Smooth muscle cell of the brain vasculature (primary cell): ENCODE data around the gene SLC12A7.
"Not testable (repeated sequence)": the region's sequence is repeated elsewhere in the genome, so short reads cannot be mapped to it uniquely, and the experiment has no call there.

Experiments
- DNase-seq: peaks from one replicate; pipeline ENCODE4 v3.0.0-alpha.2; 2012; ENCODE audit warnings: low read depth, low spot score

SLC12A7 gene

DNA sequence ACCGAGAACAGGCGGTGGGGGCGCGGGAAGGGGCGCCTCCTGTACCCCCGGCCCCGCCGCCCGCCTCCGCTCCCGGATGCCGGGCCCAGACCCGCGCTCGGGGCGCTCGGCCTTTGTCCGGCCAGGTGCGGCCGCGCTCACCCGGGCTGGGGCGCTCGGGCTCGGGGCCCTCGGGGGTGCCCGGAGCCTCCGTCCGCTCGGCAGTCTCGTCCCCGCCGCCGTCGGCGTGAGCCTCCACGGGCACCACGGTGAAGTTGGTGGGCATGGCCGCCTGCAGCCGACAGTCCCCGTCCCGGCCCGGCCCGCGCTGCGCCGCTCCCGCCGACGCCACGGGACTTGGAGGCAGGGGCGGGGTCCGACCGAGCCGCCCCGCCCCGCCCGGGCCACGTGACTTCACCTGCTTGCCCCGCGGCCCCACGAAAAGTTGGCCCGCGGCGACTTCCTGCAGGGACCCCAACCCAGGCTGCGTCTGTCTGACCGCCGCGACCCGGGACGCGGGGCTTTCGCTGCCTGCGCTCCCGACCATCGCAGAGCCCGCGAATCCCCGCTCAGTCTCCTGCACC lies at the start of gene SLC12A7:
Gene SLC12A7 (minus strand): TSS at position 337 of the 563 bp plus-strand sequence. CDS start 72 bp downstream, at position 265.
- no peak for DNase-seq

DNA sequence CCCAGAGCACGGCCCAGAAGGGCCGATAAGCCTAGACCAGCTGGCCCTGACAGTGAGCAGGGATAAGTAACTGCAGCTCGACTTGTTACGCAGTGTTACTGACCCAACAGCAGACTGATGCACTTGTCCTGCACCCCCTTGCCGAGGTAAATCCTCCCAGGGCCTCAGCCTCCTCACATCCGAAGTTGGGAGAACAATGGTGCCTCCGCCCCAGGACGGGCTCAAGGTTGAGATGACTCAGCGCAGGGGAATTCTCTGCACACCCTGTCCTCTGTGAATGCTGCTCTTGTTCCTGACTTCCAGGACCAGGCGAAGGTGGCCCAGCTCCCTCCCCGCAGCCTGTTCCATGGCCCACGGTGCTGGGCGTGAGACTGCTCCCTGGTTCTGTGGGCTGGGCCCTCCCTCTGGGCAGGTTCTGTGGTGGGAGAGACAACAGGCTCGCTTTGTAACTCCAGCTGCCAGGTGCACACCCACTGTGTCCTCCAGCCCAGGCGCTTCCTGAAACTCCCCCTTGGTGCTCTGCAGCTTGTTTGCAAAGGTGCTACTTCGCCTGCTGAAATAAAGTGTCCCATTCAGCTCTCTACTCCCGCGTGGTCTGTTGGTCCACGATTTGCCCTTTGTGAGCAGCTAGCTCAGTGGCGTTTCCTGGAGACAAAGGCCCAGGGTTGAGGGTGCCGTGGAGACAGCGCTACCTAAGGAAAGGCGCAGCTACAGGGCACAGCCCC lies 49.4 kb upstream of the SLC12A7 start:
- no peak for DNase-seq

GRCh38 chr5:1159774-1160406 lies 48.0 kb upstream of the SLC12A7 start:
- no peak for DNase-seq

DNA sequence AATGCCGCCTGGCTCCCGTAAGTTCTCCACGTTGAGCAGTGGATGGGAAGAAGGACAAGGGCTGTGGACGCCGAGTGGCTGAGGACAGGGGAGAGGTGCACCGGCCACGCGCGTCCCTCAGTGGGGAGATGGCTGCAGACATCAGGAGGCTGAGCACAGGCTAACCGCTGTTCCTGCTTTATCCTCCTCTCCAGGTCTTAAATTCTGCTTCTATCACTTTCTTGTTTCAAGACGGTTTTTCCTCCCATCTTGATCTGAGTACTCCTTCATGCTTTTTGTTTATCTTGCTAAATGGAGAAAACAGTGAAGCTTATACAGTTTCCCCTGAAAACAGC lies 47.4 kb upstream of the SLC12A7 start:
- no peak for DNase-seq

- DNase-seq: no peak
Observed at GRCh38 chr5:1158647-1159340, 46.9 kb upstream of the SLC12A7 start.

DNA sequence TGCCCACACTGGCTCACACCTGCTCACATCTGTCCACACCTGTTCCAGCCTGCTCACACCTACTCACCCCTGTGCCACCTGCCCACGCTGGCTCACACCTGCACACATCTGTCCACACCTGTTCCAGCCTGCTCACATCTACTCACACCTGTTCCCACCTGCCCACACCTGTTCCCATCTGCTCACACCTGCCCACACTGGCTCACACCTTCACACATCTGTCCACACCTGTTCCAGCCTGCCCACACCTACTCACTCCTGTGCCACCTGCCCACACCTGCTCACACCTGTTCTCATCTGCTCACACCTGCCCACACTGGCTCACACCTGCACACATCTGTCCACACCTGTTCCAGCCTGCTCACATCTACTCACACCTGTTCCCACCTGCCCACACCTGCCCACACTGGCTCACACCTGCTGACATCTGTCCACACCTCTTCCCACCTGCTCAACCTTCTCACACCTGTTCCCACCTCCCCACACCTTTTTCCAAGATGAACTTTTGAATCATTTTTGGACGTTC lies 45.7 kb upstream of the SLC12A7 start:
- not testable (repeated sequence) for DNase-seq

GRCh38 chr5:1156754-1157460 lies 45.0 kb upstream of the SLC12A7 start:
- no peak for DNase-seq

DNA sequence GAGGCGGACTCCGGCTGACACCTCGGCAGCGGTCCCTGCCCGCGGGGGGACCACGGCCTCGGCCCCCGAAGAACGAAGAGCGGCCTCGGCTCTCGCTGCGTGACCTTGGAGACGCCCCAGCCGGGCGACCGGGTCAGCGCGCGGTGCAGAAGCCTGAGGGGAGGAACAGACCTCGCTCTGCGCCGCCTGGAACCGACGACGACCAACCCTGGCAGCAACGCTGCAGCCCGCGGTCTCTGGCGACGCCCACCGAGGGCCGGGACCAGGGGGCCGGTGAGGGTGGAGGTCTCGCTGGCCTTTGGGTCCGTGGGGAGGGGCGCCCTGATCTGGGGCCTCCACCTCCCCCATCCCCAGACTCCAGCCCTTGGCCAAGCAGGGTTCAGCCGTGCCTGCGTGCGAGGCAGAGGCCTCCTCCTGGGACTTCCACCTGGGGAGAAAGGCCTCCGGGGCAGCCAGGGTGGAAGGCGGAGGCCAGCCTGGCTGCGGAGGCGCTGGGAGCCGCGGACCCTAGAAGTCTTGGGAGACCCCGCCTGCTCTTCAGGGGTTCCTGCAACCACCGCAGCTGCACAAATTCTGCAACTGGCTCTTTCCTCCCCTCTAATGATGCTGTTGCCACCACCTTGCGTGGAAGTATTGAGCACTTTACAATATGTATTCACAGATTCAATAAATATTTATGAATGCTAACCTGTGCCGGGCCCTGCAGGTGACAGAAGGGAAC lies 44.3 kb upstream of the SLC12A7 start:
- no peak for DNase-seq

DNA sequence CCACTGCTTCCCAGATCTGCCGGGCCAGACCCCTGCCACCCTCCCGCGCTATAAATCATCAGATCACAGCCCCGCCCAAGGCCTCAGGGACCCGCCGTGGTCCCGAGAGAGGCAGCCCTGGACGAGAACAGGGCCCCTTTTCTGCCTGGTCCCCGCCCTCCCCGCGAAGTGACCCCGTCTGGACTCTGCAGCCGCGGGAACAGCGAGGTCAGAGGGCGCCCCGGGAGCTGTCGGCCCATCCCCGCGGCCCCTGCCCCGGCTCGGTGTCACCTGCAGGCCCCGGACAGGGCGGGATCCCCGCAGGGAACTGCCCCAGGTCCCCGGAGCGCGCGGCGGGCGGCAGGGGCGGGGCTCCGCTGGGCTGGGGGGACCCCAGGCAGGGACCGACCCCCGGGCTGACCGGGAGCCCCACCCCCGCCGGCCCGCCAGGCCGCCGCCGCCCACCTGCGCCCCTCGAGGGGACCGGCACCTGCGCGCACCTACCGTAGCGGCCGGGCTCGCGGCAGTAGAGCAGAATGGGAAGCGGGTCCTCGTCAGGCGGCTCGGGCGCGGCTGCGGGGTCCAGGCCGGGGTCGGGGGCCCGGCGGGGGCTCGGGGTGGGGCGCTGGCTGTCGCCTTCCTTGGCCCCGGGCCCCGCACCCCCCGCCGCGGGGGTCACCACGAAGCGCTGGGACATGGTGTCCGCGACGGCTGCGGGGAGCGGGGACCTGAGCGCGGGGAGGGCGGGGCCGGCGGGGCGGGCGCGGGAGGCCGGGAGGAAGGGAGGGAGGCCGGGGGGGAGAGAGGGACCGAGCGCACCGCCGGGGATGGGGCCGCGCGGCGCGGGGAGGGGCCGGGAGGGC lies 43.5 kb upstream of the SLC12A7 start:
- no peak for DNase-seq

DNA sequence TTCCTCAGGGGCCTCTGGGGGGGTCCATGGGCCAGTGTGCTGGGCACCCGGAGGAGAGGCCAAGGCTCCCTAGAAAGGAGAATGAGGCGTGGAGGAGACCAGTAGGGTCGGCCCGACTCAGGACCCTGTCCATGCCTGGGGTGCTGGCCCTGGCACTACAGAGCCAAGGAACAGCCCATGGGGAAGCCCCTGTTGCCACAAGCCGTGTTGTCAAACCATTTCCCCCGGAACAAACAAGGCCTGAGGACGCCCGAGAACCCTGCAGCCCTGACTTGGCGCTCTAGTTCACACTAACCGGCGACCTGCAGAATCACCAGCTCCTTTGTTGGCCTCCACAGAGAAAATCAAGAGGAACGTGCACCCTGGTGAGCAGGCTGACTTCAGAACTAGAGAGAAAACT lies 41.6 kb upstream of the SLC12A7 start:
- DNase-seq: no peak

GRCh38 chr5:1152771-1153282 lies 41.0 kb upstream of the SLC12A7 start:
- no peak for DNase-seq

GRCh38 chr5:1152156-1152555 lies 40.3 kb upstream of the SLC12A7 start:
- DNase-seq: no peak

DNA sequence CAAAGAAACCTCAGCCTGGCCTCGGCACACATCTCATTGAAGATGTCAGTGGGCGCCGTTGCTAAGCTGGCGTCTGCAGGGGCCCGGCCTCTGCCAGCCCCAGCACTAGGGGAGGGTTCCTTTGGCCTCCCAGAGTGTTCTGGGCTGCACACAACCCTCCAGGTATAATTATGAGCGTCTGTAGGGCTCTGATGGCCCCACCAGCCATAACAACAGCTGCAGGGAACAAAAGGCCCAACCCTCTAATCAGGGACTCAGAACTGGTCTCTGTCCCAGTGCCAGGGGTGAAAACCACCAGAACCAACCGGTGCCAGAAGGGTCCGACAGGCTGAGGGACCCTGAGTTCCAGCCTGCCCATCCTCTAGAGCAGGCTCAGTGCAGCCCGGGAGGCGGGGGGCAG lies 39.5 kb upstream of the SLC12A7 start:
- DNase-seq: no peak

DNA sequence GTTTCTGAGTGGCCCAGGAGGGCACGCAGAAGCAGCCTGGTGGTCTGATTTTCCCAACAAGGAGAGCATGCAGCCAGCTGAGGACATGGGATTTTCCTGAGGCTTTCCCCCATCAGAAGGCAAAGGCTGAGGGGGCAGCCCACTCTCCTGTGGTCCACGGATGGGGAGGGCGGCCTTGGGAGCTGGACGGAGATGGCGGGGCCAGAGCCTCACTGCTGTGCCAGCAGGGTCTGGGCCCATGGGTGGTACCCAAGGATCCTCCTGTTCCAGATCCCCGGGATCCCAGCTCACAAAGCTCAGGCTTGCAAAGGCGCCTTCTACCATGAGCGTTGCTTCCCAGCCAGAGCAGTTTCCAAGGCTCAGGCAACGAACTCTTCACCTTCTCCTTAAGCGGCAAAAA lies 39.0 kb upstream of the SLC12A7 start:
- DNase-seq: no peak

DNA sequence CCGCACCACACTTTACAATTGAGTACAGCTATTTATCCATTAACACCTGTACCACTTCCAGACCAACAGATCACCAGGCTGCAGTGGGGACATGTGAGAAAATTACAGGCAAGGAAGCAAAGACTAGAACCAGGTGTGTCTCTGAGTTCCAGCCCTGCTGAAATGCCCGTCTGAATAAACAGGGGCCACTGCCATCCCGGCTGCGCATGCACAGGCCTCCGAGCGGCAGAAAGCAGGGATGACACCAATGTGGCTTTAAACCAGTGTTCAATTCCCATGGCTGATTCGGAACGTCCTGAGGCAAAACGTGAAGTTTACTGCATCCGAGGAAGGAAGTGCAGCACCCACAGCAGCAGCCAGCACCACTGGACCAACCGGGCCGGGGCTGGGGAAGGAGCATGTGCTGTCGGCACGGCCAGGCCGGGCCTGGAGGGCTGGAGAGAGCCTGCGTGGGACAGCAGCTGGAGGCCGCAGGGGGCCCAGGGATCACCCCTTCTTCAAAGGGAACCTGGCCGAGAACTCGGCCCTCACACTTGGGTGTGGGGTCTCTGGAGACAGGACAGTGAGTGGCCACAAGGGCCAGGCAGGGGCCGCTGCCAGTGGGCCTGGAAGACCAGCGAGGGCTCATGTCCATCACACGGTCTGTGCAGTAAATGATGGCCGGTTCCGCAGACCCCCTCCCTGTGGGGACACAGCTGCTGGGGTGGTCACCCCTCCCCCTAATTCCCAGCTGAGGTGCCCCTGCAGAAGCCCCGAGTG lies 33.0 kb upstream of the SLC12A7 start:
- no peak for DNase-seq

GRCh38 chr5:1144089-1144488 lies 32.2 kb upstream of the SLC12A7 start:
- DNase-seq: no peak

DNA sequence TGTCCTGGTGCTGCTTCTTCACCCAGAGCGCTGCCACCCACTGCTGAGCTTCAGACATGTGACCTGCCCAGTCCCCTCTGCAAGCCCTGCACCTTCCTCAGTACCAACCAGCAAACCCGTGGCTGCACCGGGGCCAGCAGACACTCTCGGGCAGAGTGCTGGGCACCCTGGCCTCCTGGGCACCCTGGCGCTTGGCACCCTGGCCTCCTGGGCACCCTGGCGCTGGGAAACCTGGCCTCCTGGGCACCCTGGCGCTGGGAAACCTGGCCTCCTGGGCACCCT lies 31.7 kb upstream of the SLC12A7 start:
- no peak for DNase-seq

- DNase-seq: no peak
Observed at GRCh38 chr5:1142886-1143669, 31.2 kb upstream of the SLC12A7 start.

GRCh38 chr5:1141834-1142233 lies 30.0 kb upstream of the SLC12A7 start:
- no peak for DNase-seq
